GM12878 (cell line): Measurements from ENCODE around the gene EXD3. TPM values are rescaled to one million over a fixed set of nuclear protein-coding genes. Genes with fewer than 3 reads are reported as not detected.
A peak's percentile ranks its signal among the peaks of the same experiment; 100 is the strongest.

ENCODE experiments used
- ATAC-seq: fragments of 200-7000 bp; cut with Tn5 transposase; 3 replicates; pipeline ENCODE4 v1.9.1; 2020; ENCODE audit warnings: mild to moderate bottlenecking, moderate library complexity
- BruUV-seq: library from RNA; stranded (reverse); fragments of 400-500 nt; replicated peaks from 2 replicates; lab custom pipeline; 2021; lab: Mats Ljungman, UMichigan
- CTCF ChIA-PET: fragments of 300-600 bp; sonication (Branson Sonifier 250); formaldehyde crosslinking; extraction: SDS; loops from one replicate; lab custom pipeline; 2021; ENCODE audit warnings: inconsistent platforms; lab: Yijun Ruan, JAX
- POLR2A ChIA-PET: fragments of 350-600 bp; formaldehyde crosslinking; extraction: SDS; loops from one replicate; lab custom pipeline; 2021; ENCODE audit warnings: inconsistent platforms; lab: Charles Lee
- RAD21 ChIA-PET: fragments of 300-600 bp; sonication (Branson Sonifier 250); formaldehyde crosslinking; loops from one replicate; lab custom pipeline; 2023; ENCODE audit warnings: antibody characterized with exemption; ENCODE audit not compliant: unreplicated experiment; lab: Charles Lee
- SMC1A ChIA-PET: fragments of 300-600 bp; sonication (Branson Sonifier 250); formaldehyde crosslinking; loops from one replicate; lab custom pipeline; 2023; ENCODE audit not compliant: unreplicated experiment, uncharacterized antibody; lab: Charles Lee
- DNase-seq: peaks from one replicate; pipeline ENCODE4 v3.0.0-alpha.2; 2011; ENCODE audit warnings: low read depth, low spot score
- FAIRE-seq: peaks from 3 replicates; lab custom pipeline; 2011; peaks lifted over from hg19 to GRCh38; lab: Jason Lieb, UNC
- H2AFZ ChIP-seq: 2 replicates; pipeline ENCODE4 v1.6.0; 2011; ENCODE audit warnings: low read depth, low read length, control low read depth; ENCODE audit not compliant: control insufficient read depth
- H3K27ac ChIP-seq: 2 replicates; pipeline ENCODE4 v1.5.1; 2011; ENCODE audit warnings: control low read depth; ENCODE audit not compliant: control insufficient read depth, insufficient read depth
- H3K27me3 ChIP-seq, 2 experiments: replicated peaks in 1 of 2; 2 replicates each; pipeline versions ENCODE4 v1.6.0 to v1.6.1; 2011; ENCODE audit warnings: low read length in 1 of 2; ENCODE audit not compliant: control insufficient read depth in 2 of 2, insufficient read depth in 2 of 2
- H3K36me3 ChIP-seq, 2 experiments: 2 replicates each; pipeline ENCODE4 v1.5.1; 2011; ENCODE audit warnings: low read length in 1 of 2; ENCODE audit not compliant: control insufficient read depth in 2 of 2, insufficient read depth in 2 of 2
- H3K4me1 ChIP-seq: 2 replicates; pipeline ENCODE4 v1.6.1; 2011; ENCODE audit warnings: mild to moderate bottlenecking, low read length, moderate library complexity, mixed read lengths; ENCODE audit not compliant: control insufficient read depth, insufficient read depth
- H3K4me2 ChIP-seq: 2 replicates; pipeline ENCODE4 v1.6.0; 2011; ENCODE audit warnings: control low read depth; ENCODE audit not compliant: control insufficient read depth, insufficient read depth
- H3K4me3 ChIP-seq: fragments of 200-600 bp; sonication (generic); 2 replicates; pipeline ENCODE4 v1.5.1; 2016
- H3K79me2 ChIP-seq: 2 replicates; pipeline ENCODE4 v1.6.0; 2011; ENCODE audit warnings: low read length; ENCODE audit not compliant: control insufficient read depth, insufficient read depth
- H3K9ac ChIP-seq: 2 replicates; pipeline ENCODE4 v1.8.0; 2011; ENCODE audit warnings: low read length, control low read depth, mixed read lengths; ENCODE audit not compliant: control insufficient read depth, insufficient read depth
- H3K9me3 ChIP-seq: replicated peaks from 3 replicates; pipeline ENCODE4 v1.5.1; 2011; ENCODE audit warnings: mild to moderate bottlenecking, low read length; ENCODE audit not compliant: control insufficient read depth, insufficient read depth
- H4K20me1 ChIP-seq: 2 replicates; pipeline ENCODE4 v1.6.0; 2011; ENCODE audit not compliant: control insufficient read depth, insufficient read depth
- ATF2 ChIP-seq: IDR thresholded peaks from 2 replicates; pipeline ENCODE4 v1.6.1; 2012; ENCODE audit warnings: low read length, inconsistent platforms
- CBX5 ChIP-seq: sonication (generic); IDR thresholded peaks from 2 replicates; pipeline ENCODE4 v1.6.1; 2016; ENCODE audit warnings: low read depth, moderate library complexity, mild to moderate bottlenecking, inconsistent platforms
- CREB1 ChIP-seq: IDR thresholded peaks from 2 replicates; pipeline ENCODE4 v1.6.1; 2012; ENCODE audit warnings: low read depth, mild to moderate bottlenecking, inconsistent platforms
- EGR1 ChIP-seq, 2 experiments: IDR thresholded peaks; 1 replicate in 1 of 2; 2 replicates in 1 of 2; pipeline ENCODE4 v1.6.1; 2011 to 2012; ENCODE audit warnings: low read depth in 2 of 2, low read length in 2 of 2, borderline replicate concordance in 1 of 2, mild to moderate bottlenecking in 1 of 2, moderate library complexity in 1 of 2
- FOS ChIP-seq: IDR thresholded peaks from 3 replicates; pipeline ENCODE4 v1.6.1; 2011; ENCODE audit warnings: borderline replicate concordance; ENCODE audit not compliant: insufficient read length; ENCODE audit errors: extremely low read depth
- HDAC6 ChIP-seq: fragments of 200-600 bp; sonication (generic); IDR thresholded peaks from one replicate; pipeline ENCODE4 v1.8.0; 2017; ENCODE audit warnings: antibody characterized with exemption; ENCODE audit not compliant: unreplicated experiment
- MEF2B ChIP-seq: fragments of 450-650 bp; IDR thresholded peaks from 2 replicates; pipeline ENCODE4 v1.6.1; 2018; ENCODE audit warnings: mild to moderate bottlenecking, moderate library complexity; ENCODE audit not compliant: partially characterized antibody, poor library complexity, severe bottlenecking
- MXI1 ChIP-seq: fragments of 150-350 bp; IDR thresholded peaks from 2 replicates; pipeline ENCODE4 v1.6.1; 2011; ENCODE audit warnings: low read depth, mild to moderate bottlenecking, inconsistent platforms, low read length, improper control_type of control experiment
- NBN ChIP-seq: fragments of 450-650 bp; IDR thresholded peaks from 2 replicates; pipeline ENCODE4 v1.6.1; 2016
- NR2F1 ChIP-seq: fragments of 450-650 bp; conservative IDR thresholded peaks from 2 replicates; pipeline ENCODE4 v1.6.1; 2017; ENCODE audit warnings: mild to moderate bottlenecking
- PAX8 ChIP-seq: fragments of 450-650 bp; IDR thresholded peaks from 2 replicates; pipeline ENCODE4 v1.6.1; 2017; ENCODE audit warnings: mild to moderate bottlenecking, moderate library complexity
- POLR2A ChIP-seq: IDR thresholded peaks from 2 replicates; pipeline ENCODE4 v1.6.1; 2011; ENCODE audit warnings: low read depth, mild to moderate bottlenecking, low read length
- SIN3A ChIP-seq: IDR thresholded peaks from 2 replicates; pipeline ENCODE4 v1.6.1; 2012; ENCODE audit warnings: low read depth, low read length, improper control_type of control experiment
- SMAD5 ChIP-seq: IDR thresholded peaks from 2 replicates; pipeline ENCODE4 v1.6.1; 2016; ENCODE audit warnings: antibody characterized with exemption, low read depth
- SMC3 ChIP-seq: IDR thresholded peaks from 2 replicates; pipeline ENCODE4 v1.6.1; 2011; ENCODE audit warnings: low read length, improper control_type of control experiment, borderline replicate concordance
- SP1 ChIP-seq: IDR thresholded peaks from one replicate; pipeline ENCODE4 v1.6.1; 2011; ENCODE audit warnings: low read depth, low read length
- YBX1 ChIP-seq: fragments of 450-650 bp; IDR thresholded peaks from 2 replicates; pipeline ENCODE4 v1.6.1; 2016; ENCODE audit warnings: antibody characterized with exemption
- ZNF592 ChIP-seq: fragments of 450-650 bp; IDR thresholded peaks from 2 replicates; pipeline ENCODE4 v1.6.1; 2017; ENCODE audit warnings: mild to moderate bottlenecking, moderate library complexity
- WGBS: methylation state at CpG from one replicate; pipeline ENCODE4 v1.1.6; 2016; ENCODE audit warnings: low lambda C conversion rate; ENCODE audit not compliant: insufficient replicate concordance, insufficient coverage; ENCODE audit errors: missing lambda C conversion rate; 5-methylcytosine and 5-hydroxymethylcytosine counted together
- in situ Hi-C: fragments of 300-500 bp; cut with MboI; formaldehyde crosslinking; loops from 9 replicates; pipeline ENCODE4 v1.14.3; 2018; ENCODE audit warnings: mixed read lengths
- intact Hi-C: fragments of 100-400 bp; cut with micrococcal nuclease; formaldehyde crosslinking; loops from one replicate; pipeline ENCODE4 v1.14.2; 2022; ENCODE audit not compliant: unreplicated experiment
- polyA plus RNA-seq, 11 experiments: library from polyadenylated mRNA; depleted of rRNA in 4 of 11; unstranded in 6 of 11; stranded (reverse) in 5 of 11; fragments of >200 nt; fragmentation: Nextera tagmentation in 4 of 11; fragmentation: Illumina TruSeq in 1 of 11; extraction: Ambion mirVana in 4 of 11; extraction: Trizol in 1 of 11; gene quantifications; 1 replicate in 1 of 11; 2 replicates in 10 of 11; pipeline versions ENCODE4 v1.2.1 to v1.2.3, GENCODE V29; 2011 to 2016; ENCODE audit warnings: inconsistent platforms in 2 of 11, missing spikeins in 2 of 11, low read depth in 1 of 11
- total RNA-seq, 4 experiments: library from RNA; depleted of rRNA in 3 of 4; stranded (reverse); fragments of >200 nt in 3 of 4; fragmentation: Illumina TruSeq in 1 of 4; extraction: Trizol in 1 of 4; gene quantifications; 2 replicates each; pipeline versions ENCODE4 v1.2.1 to v1.2.3, GENCODE V29; 2013 to 2021
- TF ChIP-seq, protein P1 (sequence below): IDR thresholded peaks from 2 replicates; pipeline ENCODE4 v1.6.1; 2011; ENCODE audit warnings: low read depth, low read length, improper control_type of control experiment, borderline replicate concordance

EXD3 gene
- total and polyA plus RNA-seq, 10 of the 15 experiments (the other 5 are each of a cell fraction or from before 2014, with no cell fraction given) = 0.21 to 7.1 (median 3.6) TPM

DNA sequence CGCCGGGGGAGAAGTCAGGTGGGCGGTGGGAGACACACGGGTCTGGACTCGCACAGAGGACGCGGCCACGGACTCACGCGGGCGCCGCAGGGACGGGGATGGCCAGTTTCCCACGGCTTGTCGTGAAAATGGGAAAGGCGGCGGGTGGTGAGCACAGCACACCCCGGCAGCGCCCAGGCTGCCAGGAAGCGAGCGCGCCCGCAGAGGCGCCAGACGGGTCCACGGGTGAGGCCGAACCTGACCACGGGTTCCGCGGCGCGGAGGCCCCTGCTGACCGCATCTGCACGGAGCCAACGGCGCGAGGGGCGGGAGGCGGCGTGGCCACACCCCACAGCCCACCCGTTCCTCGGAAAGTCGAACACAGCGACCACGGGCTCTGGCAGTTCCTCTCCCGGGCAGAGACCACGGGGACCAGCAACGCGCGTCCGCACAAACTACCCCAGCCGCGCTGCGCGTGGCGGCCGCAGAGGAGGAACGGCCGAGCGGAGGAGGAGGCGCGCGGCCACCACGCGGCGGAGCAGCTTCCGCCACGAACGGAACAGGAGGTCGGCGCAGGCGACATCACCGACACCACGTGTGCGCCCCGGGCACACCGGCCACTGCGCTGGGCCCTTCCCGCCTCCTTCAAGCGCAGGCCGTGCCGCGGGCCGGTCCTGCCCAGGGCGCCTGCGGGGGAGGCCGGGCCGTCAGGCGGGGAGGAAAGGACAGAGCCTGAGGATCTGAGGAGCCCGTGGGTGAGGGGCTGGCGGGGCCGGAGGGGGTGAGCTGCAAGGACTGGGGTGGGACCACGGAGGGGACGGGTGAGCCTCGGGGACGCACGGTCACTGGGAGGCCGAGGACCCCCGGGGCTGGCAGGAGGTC, 5.6 kb downstream of the EXD3 start:
- DNase-seq = no peak
- Histone ChIP-seq H3K27ac (peak overlapping the region; percentile 13), H3K36me3 (no peaks in the 10 kb centered on the region), H3K79me2 (peaks cover 17% of the 10 kb centered on the region), H2AFZ (peak overlapping the region; percentile 79), H3K27me3 (no peaks in the 10 kb centered on the region), H3K4me2 (peak overlapping the region; percentile 36; the same call in 1 of the 2 replicates), H3K4me3 (peak overlapping the region; percentile 49; the same call in 1 of the 2 replicates), H3K9me3 (no peaks in the 10 kb centered on the region), H3K9ac (peak overlapping the region; percentile 50), H3K4me1 (peaks cover 8% of the 10 kb centered on the region; the same call in 1 of the 2 replicates), H4K20me1 (no peaks in the 10 kb centered on the region)
- peak; percentile 86 for ATAC-seq
- WGBS = 40% methylated on average over 70 of the region's 99 CpGs
- in situ Hi-C loops (no loop called here), intact Hi-C loops (no loop called here)
- ChIA-PET RAD21 (interaction anchor here (1.2 kb wide), 1 partner anchor 163 kb away, joined by 3 read pairs; no protein-coding TSS in a partner anchor), CTCF (interaction anchor here (0.9 kb wide), 1 partner anchor 7 kb away, joined by 3 read pairs; no protein-coding TSS in a partner anchor), SMC1A (no interaction called here), POLR2A (no interaction called here)
- no TSS peak for BruUV-seq
- FAIRE-seq = no peak
- TF ChIP-seq NBN (no peak), MEF2B (no peak), HDAC6 (peak; percentile 84), SP1 (no peak), ATF2 (no peak), PAX8 (no peak), MXI1 (peak; percentile 81), CBX5 (no peak), SMAD5 (no peak), NR2F1 (0 out of 2 replicates have a peak, but pooled peaks have one; percentile 28), EGR1 (IDR thresholded peaks at IDR 0.05; ENCODE audit: borderline replicate concordance in 1 of 2, low read depth in 2 of 2, low read length in 2 of 2) (peak in 1 of 2 experiments; percentile 10; a peak in 1 of 3 replicates), POLR2A (peak; percentile 88), CREB1 (no peak), SIN3A (no peak), YBX1 (no peak), SMC3 (no peak), FOS (no peak), ZNF592 (0 out of 2 replicates have a peak, but pooled peaks have one; percentile 6)
- TF ChIP-seq, protein P1, sequence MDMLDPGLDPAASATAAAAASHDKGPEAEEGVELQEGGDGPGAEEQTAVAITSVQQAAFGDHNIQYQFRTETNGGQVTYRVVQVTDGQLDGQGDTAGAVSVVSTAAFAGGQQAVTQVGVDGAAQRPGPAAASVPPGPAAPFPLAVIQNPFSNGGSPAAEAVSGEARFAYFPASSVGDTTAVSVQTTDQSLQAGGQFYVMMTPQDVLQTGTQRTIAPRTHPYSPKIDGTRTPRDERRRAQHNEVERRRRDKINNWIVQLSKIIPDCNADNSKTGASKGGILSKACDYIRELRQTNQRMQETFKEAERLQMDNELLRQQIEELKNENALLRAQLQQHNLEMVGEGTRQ = peak; percentile 4
